Measurements from ENCODE around the gene TMEM115.

TMEM115 gene

GRCh38 chr3:50357481-50357880 is 1.8 kb downstream of the TMEM115 start:
- peak overlapping the region; percentile 75 for H3K27ac ChIP-seq
- no peak for TF ChIP-seq ZFX (IDR thresholded peaks at IDR 0.05; ENCODE audit: borderline replicate concordance)
- no peak for TF ChIP-seq CTCF (IDR thresholded peaks at IDR 0.05)

GRCh38 chr3:50356553-50356952 is 2.8 kb downstream of the TMEM115 start:
- peak overlapping the region; percentile 75 for H3K27ac ChIP-seq
- TF ChIP-seq CTCF (IDR thresholded peaks at IDR 0.05) (no peak), ZFX (IDR thresholded peaks at IDR 0.05; ENCODE audit: borderline replicate concordance) (no peak)

GRCh38 chr3:50355829-50356552 is 3.3 kb downstream of the TMEM115 start:
- H3K27ac ChIP-seq, result peak overlapping the region; percentile 75
- TF ChIP-seq CTCF (IDR thresholded peaks at IDR 0.05), result no peak
- TF ChIP-seq ZFX (IDR thresholded peaks at IDR 0.05; ENCODE audit: borderline replicate concordance), result no peak

GRCh38 chr3:50354850-50355249 is 4.5 kb downstream of the TMEM115 start:
- 0 out of 2 replicates have a peak overlapping the region, but pooled peaks have one; percentile 18 for H3K27ac ChIP-seq
- TF ChIP-seq CTCF (IDR thresholded peaks at IDR 0.05), result no peak
- no peak for TF ChIP-seq ZFX (IDR thresholded peaks at IDR 0.05; ENCODE audit: borderline replicate concordance)

GRCh38 chr3:50354186-50354764 is 5.0 kb downstream of the TMEM115 start:
- H3K27ac ChIP-seq, result peak overlapping the region; percentile 18; the same call in 1 of the 2 replicates
- TF ChIP-seq CTCF (IDR thresholded peaks at IDR 0.05) (no peak), ZFX (IDR thresholded peaks at IDR 0.05; ENCODE audit: borderline replicate concordance) (no peak)

GRCh38 chr3:50353245-50354004 is 5.9 kb downstream of the TMEM115 start:
- no peak for TF ChIP-seq ZFX (IDR thresholded peaks at IDR 0.05; ENCODE audit: borderline replicate concordance)
- no peak for TF ChIP-seq CTCF (IDR thresholded peaks at IDR 0.05)
- peak overlapping the region; percentile 18; the same call in 1 of the 2 replicates for H3K27ac ChIP-seq

Data from 22Rv1 (cell line).